HG03354 (cell line): ENCODE results near the gene BRD9.
"Not testable (repeated sequence)": the region's sequence is repeated elsewhere in the genome, so short reads cannot be mapped to it uniquely, and the experiment has no call there.

ENCODE experiments used
- ATAC-seq: cut with Tn5 transposase; IDR thresholded peaks from one replicate; pipeline ENCODE4 v1.9.1; 2021; ENCODE audit warnings: mild to moderate bottlenecking; ENCODE audit not compliant: unreplicated experiment, poor library complexity, severe bottlenecking

The BRD9 gene

DNA sequence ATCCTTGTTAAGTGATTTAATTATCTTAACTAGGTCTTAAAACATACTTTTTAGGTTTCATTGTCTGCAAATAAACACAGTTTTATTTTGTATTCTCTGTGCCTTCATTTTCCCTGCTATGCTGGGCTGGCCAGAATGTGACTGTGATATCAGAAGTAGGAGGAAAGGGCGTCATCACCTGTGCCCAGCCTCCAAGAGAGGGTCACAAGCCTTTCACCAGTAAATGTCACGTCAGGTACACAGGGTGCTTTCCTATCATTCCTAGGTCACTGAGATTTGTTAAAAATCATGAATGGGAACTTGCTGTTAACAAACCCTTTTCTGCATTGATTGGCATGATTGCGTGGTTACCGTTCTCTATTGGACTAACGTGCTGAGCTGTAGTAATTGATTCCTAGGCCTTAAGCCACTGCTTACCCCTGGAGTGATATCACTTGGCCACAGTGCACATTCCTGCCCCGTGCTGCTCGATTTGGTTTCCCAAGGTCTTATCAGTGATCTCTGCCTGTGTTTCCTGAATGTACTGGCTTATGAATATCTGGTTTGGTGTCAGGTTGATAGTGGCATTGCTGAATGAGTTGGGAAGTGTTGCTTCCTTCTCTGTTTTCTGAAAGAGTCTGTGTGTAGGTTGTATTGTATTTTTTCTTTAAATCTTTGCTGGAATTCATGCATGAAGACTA lies 56.5 kb downstream of the BRD9 start:
- not testable (repeated sequence) for ATAC-seq

DNA sequence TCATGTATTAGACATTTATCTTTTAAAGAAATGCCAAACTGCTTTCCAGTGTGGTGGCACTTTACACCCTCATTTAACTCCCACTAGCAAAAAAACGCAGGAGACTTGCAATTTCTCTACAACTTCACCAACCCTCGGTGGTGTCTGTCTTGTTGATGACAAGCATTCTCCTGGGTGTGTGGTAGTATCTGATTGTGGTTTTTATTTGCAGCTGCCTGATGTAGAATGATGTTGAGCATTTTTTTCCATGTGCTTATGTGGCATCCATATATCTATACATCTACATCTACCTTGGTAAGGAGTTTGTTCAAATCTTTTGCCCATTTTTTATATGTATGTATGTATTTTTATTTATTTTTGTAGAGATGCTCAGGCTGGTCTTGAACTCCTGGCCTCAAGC lies 58.6 kb downstream of the BRD9 start:
- ATAC-seq: not testable (repeated sequence)

DNA sequence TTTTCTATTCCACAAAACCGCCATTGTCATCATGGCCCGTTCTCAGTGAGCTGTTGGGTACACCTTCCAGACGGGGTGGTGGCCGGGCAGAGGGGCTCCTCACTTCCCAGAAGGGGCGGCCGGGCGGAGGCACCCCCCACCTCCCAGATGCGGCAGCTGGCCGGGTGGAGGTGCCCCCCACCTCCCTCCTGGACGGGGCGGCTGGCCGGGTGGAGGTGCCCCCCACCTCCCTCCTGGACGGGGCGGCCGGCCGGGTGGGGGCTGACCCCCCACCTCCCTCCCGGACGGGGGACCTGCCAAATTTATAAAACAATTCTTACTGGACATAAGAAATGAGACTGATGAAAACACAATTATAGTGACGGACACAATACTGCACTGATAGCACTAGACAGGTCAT lies 64.4 kb downstream of the BRD9 start:
- not testable (repeated sequence) for ATAC-seq

DNA sequence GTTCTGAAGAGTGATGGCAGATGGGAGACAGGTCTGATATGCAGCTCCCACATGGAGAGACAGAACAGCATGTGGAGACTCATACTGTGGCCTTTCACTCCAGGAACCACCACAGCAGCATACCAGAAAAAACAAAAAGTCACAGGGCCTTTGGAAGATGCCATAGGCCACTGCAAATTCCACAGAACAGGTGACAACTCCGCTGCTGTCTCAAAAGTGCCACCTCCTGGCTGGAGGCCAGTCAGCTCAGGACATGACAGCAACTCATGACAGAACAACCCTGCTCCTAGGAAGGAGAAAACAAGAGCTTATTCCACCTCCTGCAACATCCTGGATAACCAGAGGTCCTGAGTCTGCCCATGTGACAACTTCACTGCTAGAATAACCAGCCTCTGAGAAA lies 67.1 kb downstream of the BRD9 start:
- not testable (repeated sequence) for ATAC-seq

DNA sequence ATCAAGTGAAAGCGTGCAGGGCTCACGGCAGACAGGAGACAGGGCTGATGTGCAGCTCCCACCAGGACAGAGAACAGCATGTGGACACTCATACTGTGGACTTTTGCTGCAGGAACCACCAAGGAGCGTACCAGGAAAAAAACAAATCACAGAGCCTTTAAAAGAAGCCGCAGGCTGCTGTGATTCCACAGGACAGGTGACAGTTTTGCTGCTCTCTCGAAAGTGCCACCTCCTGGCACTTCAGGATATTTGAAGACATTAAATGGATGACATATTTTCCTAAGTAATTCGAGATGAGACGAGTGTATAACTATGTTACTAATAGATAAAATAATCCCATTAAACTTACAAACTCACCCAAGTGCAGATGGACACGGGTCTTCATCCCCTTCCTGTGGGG lies 71.1 kb downstream of the BRD9 start:
- ATAC-seq: no peak

DNA sequence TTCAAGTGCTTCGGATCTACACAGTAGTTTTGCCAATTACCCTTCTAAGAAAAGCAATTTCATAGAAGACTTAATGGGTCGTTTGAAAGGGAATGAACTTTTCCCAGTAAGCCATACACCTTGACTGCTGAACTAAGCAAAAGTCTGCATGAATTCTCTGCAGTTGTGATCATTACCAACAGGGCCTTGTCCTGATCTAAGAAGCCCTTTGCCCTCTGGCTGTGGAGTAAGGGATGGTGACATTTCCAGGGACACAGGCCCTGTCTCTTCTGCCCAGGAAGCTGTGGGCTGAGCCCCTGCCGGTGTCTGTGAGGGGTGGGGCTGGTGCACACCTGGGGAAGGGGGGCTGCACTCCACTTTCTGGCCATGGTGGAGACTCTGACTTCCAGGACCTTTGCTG lies 72.4 kb downstream of the BRD9 start:
- no peak for ATAC-seq

DNA sequence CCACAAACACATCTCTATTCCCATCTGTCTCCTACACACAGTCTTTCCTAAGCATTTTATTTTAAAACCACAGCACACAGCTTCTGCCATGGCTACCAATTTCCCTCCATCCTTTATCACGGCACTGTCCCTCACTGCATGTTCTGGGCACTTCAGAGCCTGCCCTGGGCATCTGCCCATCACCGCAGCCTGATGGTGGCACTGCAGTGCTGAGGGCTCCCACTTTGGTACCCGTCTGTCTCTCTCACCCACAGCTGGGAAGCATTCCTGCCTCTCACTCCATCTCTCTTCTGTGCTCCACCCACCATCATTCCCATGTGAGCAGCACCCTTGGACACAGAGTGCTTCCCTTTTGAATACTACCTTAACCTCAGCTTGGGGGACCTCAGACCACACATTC lies 73.5 kb downstream of the BRD9 start:
- no peak for ATAC-seq

DNA sequence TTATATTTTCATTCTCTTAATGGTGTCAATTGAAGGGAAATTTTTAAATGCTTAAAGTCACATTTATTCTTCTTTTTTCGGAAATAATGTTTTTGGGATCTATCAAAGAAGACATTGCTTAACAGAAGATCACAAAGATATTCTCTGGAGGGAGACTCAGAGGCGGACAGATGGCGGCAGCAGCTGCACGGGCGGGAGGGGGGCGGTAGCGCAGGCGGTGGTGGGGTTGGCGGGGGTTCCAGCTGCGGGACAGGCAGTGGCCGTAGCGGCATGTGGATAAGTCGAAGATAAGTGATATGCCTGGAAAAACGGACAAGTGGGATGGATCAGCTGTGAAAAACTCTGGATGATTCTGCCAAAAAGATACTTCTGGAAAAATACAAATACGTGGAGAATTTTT lies 76.4 kb downstream of the BRD9 start:
- ATAC-seq: no peak

DNA sequence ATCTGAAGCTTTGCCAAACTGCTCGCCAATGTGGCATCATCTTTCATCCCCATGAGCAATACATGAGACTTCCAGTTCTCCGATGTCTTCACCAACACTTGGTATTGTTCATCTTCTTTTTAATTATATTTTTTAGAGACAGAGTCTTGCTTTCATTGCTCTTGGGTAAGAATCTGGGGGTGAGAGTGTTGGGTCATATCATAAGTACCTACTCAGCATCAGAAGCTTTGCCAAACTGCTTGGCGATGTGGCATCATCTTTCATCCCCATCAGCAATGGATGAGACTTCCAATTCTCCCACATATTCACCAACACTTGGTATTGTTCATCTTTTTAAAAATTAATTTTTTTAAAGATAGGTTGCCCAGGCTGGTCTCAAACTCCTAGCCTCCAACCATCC lies 77.2 kb downstream of the BRD9 start:
- no peak for ATAC-seq
